ENCODE measurements around the gene PPP4R1. TPM values are rescaled to one million over a fixed set of nuclear protein-coding genes. Genes with fewer than 3 reads are reported as not detected.

The PPP4R1 gene
- total RNA-seq, 1 donor from 2014 or later: 132 TPM

- Histone ChIP-seq H3K27ac (ENCODE audit: low read depth, low read length) (peak overlapping the region; percentile 87), H3K4me1 (ENCODE audit: insufficient read depth, low read length) (peaks cover 28% of the 10 kb centered on the region), H3K79me2 (ENCODE audit: insufficient read depth, low read length) (peaks cover 63% of the 10 kb centered on the region), H3K9ac (ENCODE audit: low read length) (peak overlapping the region; percentile 94), H2AFZ (ENCODE audit: low read depth, low read length) (peak overlapping the region; percentile 64), H4K20me1 (ENCODE audit: insufficient read depth, low read length) (peaks cover 41% of the 10 kb centered on the region), H3K4me2 (ENCODE audit: low read length) (peak overlapping the region; percentile 86), H3K9me3 (ENCODE audit: insufficient read depth, low read depth, low read length) (no peaks in the 10 kb centered on the region), H3K27me3 (ENCODE audit: insufficient read depth, low read length) (no peaks in the 10 kb centered on the region), H3K4me3 (ENCODE audit: insufficient read depth, low read depth, low read length) (peak overlapping the region; percentile 74), H3K36me3 (ENCODE audit: insufficient read depth, low read length) (peaks cover 6% of the 10 kb centered on the region)
- H3K9me3 Mint-ChIP-seq (ENCODE audit: unreplicated experiment): no peaks in the 10 kb centered on the region
- FAIRE-seq (no peak), DNase-seq (ENCODE audit: low read depth) (no peak)
- H3K36me3 Mint-ChIP-seq (ENCODE audit: low read depth, unreplicated experiment): peaks cover 7% of the 10 kb centered on the region
- no peak for TF ChIP-seq EZH2 (IDR thresholded peaks at IDR 0.05; ENCODE audit: insufficient read depth, low read length)
- TF ChIP-seq CTCF (IDR thresholded peaks at IDR 0.05; ENCODE audit: insufficient read depth, low read depth, low read length): no peak
- peaks cover 38% of the 10 kb centered on the region for H3K4me1 Mint-ChIP-seq (ENCODE audit: low read depth, unreplicated experiment)
- H3K4me3 Mint-ChIP-seq (ENCODE audit: unreplicated experiment): peak overlapping the region; percentile 94
- H3K27ac Mint-ChIP-seq (ENCODE audit: unreplicated experiment): peak overlapping the region; percentile 87
- no peaks in the 10 kb centered on the region for H3K27me3 Mint-ChIP-seq (ENCODE audit: low read depth, unreplicated experiment)
These were observed 584 bp downstream of the PPP4R1 start for GRCh38 chr18:9613550-9614400.

- Mint-ChIP-seq H3K27me3 (ENCODE audit: low read depth, unreplicated experiment) (no peaks in the 10 kb centered on the region), H3K4me1 (ENCODE audit: low read depth, unreplicated experiment) (peaks cover 46% of the 10 kb centered on the region), H3K4me3 (ENCODE audit: unreplicated experiment) (peak overlapping the region; percentile 94), H3K9me3 (ENCODE audit: unreplicated experiment) (no peaks in the 10 kb centered on the region), H3K36me3 (ENCODE audit: low read depth, unreplicated experiment) (peaks cover 7% of the 10 kb centered on the region), H3K27ac (ENCODE audit: unreplicated experiment) (peak overlapping the region; percentile 87)
- FAIRE-seq: no peak
- Histone ChIP-seq H3K36me3 (ENCODE audit: insufficient read depth, low read length) (peaks cover 6% of the 10 kb centered on the region), H3K4me3 (ENCODE audit: insufficient read depth, low read depth, low read length) (peak overlapping the region; percentile 74), H3K9me3 (ENCODE audit: insufficient read depth, low read depth, low read length) (no peaks in the 10 kb centered on the region), H3K79me2 (ENCODE audit: insufficient read depth, low read length) (peaks cover 71% of the 10 kb centered on the region), H2AFZ (ENCODE audit: low read depth, low read length) (no peak overlapping the region), H3K27ac (ENCODE audit: low read depth, low read length) (peak overlapping the region; percentile 87), H3K4me1 (ENCODE audit: insufficient read depth, low read length) (peaks cover 26% of the 10 kb centered on the region), H4K20me1 (ENCODE audit: insufficient read depth, low read length) (peaks cover 49% of the 10 kb centered on the region), H3K4me2 (ENCODE audit: low read length) (peak overlapping the region; percentile 86), H3K9ac (ENCODE audit: low read length) (peak overlapping the region; percentile 94), H3K27me3 (ENCODE audit: insufficient read depth, low read length) (no peaks in the 10 kb centered on the region)
- no peak for DNase-seq (ENCODE audit: low read depth)
- TF ChIP-seq EZH2 (IDR thresholded peaks at IDR 0.05; ENCODE audit: insufficient read depth, low read length) (no peak), CTCF (IDR thresholded peaks at IDR 0.05; ENCODE audit: insufficient read depth, low read depth, low read length) (no peak)
These were observed 1.4 kb downstream of the PPP4R1 start for GRCh38 chr18:9612977-9613376.

All from astrocyte (in vitro differentiated cells and primary cell).